ENCODE measurements around the gene TMEM131L. TPM values are rescaled to one million over a fixed set of nuclear protein-coding genes. Genes with fewer than 3 reads are reported as not detected.
"Not testable (repeated sequence)": the region's sequence is repeated elsewhere in the genome, so short reads cannot be mapped to it uniquely, and the experiment has no call there.

The TMEM131L gene
- total RNA-seq, 1 donor from 2014 or later: 14.1 TPM

- H3K9me3 ChIP-seq: no peaks in the 10 kb centered on the region
- no peaks in the 10 kb centered on the region for H3K27me3 ChIP-seq
- intact Hi-C loops (cut with DNase I): no loop called here
- no peak for DNase-seq
- no peak for TF ChIP-seq CTCF (IDR thresholded peaks at IDR 0.05)
- peaks cover 52% of the 10 kb centered on the region for H3K36me3 ChIP-seq
- ATAC-seq: no peak
- H3K27ac ChIP-seq: no peak overlapping the region
- H3K4me1 ChIP-seq: no peaks in the 10 kb centered on the region
- no peak overlapping the region for H3K4me3 ChIP-seq
Measured at GRCh38 chr4:153595894-153596601, 129.9 kb downstream of the TMEM131L start.

DNA sequence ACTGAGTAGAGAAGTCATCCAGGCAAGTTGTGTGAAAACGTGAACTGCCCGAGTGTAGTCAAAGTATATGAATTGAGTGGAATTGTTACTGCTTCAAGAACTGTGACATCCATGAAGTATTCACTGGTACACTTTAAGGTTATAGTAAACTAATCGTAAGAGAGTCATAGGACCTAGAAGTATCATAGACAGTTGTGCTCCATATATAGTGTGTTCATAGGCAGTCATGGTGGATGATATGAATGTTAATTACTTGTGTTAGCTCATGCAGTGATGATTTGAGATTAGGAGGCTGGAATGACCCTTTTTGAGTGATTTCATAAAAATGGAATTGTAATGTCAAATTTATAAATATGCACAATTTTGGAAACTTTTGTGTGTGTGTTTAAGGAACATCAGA, 136.6 kb downstream of the TMEM131L start:
- Histone ChIP-seq H3K4me3 (no peak overlapping the region), H3K4me1 (no peaks in the 10 kb centered on the region), H3K36me3 (peaks cover 65% of the 10 kb centered on the region), H3K27ac (no peak overlapping the region), H3K27me3 (no peaks in the 10 kb centered on the region), H3K9me3 (no peaks in the 10 kb centered on the region)
- no peak for TF ChIP-seq CTCF (IDR thresholded peaks at IDR 0.05)
- intact Hi-C loops (cut with DNase I): no loop called here
- no peak for DNase-seq
- ATAC-seq: no peak

DNA sequence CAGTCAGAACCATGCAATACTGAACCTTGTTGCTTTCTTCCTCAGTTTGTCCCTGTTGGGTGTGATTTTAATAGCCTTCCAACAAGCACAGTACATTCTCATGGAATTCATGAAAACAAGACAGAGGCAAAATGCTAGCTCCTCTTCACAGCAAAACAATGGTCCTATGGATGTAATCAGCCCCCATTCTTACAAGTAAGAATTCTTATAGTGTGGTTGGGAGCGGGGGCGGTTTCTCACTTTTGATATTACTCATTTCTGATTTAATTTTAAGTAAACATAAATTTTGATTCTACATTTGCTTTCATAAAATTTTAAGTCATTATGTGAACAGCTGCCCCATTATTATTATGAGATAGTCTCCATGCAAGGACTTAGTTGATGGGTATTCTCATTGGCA, 137.1 kb downstream of the TMEM131L start:
- Histone ChIP-seq H3K36me3 (peaks cover 63% of the 10 kb centered on the region), H3K27ac (no peak overlapping the region), H3K4me1 (no peaks in the 10 kb centered on the region), H3K27me3 (no peaks in the 10 kb centered on the region), H3K4me3 (no peak overlapping the region), H3K9me3 (no peaks in the 10 kb centered on the region)
- DNase-seq (no peak), ATAC-seq (no peak)
- TF ChIP-seq CTCF (IDR thresholded peaks at IDR 0.05): no peak
- intact Hi-C loops (cut with DNase I): no loop called here

DNA sequence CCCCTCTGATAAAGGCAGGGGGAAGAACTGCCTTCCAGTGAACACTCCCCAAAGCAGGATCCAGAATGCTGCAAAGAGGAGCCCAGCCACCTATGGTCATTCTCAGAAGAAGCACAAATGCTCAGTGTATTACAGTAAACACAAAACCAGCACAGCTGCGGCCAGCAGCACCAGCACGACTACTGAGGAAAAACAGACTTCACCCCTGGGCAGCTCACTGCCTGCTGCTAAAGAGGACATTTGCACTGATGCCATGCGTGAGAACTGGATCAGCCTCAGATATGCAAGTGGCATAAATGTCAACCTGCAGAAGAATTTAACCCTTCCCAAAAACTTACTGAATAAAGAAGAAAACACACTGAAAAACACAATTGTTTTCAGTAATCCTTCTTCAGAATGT, 137.7 kb downstream of the TMEM131L start:
- DNase-seq (no peak), ATAC-seq (no peak)
- Histone ChIP-seq H3K4me3 (no peak overlapping the region), H3K4me1 (no peaks in the 10 kb centered on the region), H3K27me3 (no peaks in the 10 kb centered on the region), H3K27ac (no peak overlapping the region), H3K36me3 (peaks cover 57% of the 10 kb centered on the region), H3K9me3 (no peaks in the 10 kb centered on the region)
- intact Hi-C loops (cut with DNase I): no loop called here
- no peak for TF ChIP-seq CTCF (IDR thresholded peaks at IDR 0.05)

DNA sequence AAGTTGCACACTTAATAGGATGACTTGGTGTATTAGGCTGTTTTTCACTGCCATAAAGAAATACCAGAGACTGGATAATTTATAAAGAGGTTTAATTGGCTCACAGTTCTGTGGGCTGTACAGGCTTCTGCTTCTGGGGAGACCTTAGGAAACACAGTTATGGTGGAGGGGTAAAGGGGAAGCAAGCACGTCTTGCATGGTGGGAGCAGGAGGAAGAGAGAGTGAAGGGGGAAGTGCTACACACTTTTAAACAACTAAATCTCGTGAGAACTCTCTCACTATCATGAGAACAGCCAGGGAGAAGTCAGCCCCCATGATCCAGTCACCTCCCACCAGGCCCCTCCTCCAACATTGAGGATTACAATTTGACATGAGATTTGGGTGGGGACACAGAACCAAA, 142.9 kb downstream of the TMEM131L start:
- H3K9me3 ChIP-seq; H3K4me3 ChIP-seq; H3K4me1 ChIP-seq; H3K27ac ChIP-seq; H3K27me3 ChIP-seq; DNase-seq; intact Hi-C loops (cut with DNase I): not testable (repeated sequence)
- ATAC-seq: peak; percentile 68
- peaks cover 31% of the 10 kb centered on the region for H3K36me3 ChIP-seq

- intact Hi-C loops (cut with DNase I): no loop called here
- H3K4me3 ChIP-seq: no peak overlapping the region
- no peaks in the 10 kb centered on the region for H3K9me3 ChIP-seq
- H3K27ac ChIP-seq: no peak overlapping the region
- TF ChIP-seq CTCF (IDR thresholded peaks at IDR 0.05): no peak
- H3K4me1 ChIP-seq: no peaks in the 10 kb centered on the region
- ATAC-seq (no peak), DNase-seq (no peak)
- peaks cover 20% of the 10 kb centered on the region for H3K36me3 ChIP-seq
- H3K27me3 ChIP-seq: no peaks in the 10 kb centered on the region
Measured at GRCh38 chr4:153610623-153611376, 144.6 kb downstream of the TMEM131L start.
